NCI-H748 treated with DMSO at 0.1 percent for 48 hours (cell line): ENCODE measurements around the gene CCDC194.
A peak's percentile ranks its signal among the peaks of the same experiment; 100 is the strongest.

Experiments
- DNase-seq: peaks from one replicate; lab custom pipeline; 2025; lab: John Stamatoyannopoulos, UW

Gene CCDC194, protein sequence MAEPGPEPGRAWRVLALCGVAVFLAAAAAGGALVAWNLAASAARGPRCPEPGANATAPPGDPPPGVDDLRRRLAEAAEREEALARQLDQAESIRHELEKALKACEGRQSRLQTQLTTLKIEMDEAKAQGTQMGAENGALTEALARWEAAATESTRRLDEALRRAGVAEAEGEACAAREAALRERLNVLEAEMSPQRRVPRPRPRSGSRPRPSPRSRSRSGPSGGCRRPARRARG

DNA sequence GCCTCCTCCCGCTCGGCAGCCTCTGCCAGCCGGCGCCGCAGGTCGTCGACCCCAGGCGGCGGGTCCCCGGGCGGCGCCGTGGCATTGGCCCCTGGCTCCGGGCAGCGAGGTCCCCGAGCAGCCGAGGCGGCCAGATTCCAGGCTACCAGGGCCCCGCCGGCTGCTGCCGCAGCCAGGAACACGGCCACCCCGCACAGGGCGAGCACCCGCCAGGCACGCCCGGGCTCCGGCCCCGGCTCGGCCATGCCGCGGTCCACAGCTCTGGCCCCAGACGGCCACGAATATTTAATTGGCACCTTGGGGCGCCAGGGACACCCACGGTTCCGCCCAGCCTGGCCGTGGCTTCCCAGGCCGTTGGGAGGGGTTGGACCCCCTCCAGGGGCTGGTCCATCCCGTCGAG is at the start of gene CCDC194:
Gene CCDC194, minus strand, starts transcription at position 283 of the 400 bp plus-strand sequence. Its CDS starts 38 bp downstream, at position 245.
- no peak for DNase-seq

DNA sequence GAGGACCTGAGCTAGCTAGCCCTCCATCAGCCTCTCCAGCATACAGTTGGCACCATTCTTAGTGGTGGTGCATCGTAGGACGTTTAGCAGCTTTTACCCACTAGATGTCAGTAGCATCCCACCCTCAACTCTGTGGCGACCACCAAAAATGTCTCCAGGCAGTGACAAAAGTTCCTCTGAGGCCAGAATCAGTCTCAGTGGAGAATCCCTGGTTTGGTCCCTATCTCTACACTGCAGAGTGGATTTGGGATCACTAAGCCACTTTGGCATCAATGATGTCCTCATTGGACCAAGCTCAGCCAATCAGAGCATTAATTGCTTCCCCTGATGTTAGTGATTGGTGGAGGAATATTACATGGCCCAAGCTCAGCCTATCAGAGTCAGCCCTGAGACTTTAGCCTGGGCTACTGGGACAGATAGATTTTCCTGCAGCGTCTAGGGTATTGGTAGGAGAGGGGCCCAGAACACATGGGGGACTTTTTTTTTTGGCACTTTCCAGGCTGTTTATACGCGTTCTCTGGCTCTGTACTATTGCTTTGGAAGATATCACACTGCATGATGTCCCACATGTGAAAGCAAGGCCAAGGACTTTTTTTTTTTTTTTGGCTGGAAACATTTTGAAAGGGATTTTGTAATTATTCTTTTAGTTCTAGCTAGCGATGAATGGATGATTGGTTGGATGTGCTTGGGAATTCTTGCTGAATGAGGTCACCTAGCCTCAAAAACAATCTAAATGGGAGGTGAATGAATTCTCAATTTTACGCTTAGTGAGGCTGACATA is 47.4 kb upstream of the CCDC194 start:
- no peak for DNase-seq

DNA sequence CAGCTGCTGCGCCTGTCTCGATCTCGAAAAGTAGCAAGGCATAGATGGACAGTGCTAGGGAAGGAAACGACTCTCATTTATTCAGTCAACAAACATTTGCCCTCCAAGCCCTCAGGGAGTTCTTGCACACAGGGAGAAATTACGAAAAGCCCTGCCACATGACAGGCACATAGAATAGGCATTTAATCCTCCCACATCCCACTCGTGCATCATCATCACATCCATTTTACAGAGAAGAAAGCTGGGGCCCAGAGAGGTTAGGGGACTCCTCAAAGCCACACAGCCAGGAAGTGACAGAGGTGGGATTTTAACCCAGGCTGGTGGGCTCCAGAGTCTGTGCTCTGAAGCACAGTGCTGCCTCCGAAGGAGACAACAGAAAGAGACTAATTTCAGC is 42.9 kb upstream of the CCDC194 start:
- DNase-seq, result no peak

DNA sequence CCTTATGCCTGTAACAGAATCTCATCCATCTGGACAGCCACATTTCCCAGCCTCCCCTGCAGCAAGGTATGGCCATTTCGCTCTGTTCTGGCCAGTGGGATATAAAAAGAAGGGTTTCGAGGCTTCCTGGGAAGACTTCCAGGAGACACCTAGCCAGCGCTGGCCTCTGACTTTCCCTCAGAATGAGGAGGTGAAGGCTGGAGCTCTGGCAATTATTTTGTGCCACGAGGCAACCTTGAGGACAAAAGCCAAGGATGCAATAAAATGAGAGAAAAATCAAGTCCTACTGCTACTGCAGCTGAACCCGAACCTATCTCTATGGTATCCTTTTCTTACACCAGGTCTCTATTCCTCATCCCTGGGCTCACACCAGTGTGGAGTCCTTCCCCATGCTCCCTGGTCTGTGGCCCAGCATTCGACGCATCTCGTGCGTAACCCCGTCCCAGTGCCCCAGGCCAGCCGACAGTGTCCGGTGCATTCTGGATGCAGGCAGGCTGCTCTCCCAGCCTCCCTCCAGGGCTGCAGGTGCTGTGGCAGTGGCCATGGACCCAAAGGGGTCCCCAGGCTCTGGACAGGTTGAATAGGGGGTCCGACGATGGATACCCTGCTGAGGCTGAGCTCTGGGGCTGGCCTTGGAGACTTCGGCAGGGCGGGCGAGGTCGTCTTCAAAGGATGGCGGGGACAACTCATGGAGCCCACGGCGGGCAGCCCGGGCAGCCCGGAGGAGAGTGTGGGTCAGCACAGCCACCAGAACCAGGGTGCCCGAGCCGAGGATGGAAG is 42.3 kb upstream of the CCDC194 start:
- no peak for DNase-seq

DNA sequence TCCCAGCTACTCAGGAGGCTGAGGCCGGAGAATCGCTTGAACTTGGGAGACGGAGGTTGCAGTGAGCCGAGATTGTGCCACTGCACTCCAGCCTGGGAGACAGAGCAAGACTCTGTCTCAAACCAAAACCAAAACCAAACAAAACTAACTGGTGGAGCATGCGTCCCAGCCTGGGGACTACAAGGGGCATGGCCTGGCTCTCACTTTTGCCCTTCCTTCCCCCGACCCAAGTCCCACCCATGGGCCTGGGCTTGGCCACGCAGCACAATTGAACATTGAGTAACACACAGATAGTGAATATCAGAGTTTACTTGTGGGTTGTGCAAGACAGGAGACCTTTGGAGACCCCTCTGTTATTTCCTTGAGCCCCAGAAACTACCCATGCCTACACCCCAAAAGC is 41.2 kb upstream of the CCDC194 start:
- no peak for DNase-seq

DNA sequence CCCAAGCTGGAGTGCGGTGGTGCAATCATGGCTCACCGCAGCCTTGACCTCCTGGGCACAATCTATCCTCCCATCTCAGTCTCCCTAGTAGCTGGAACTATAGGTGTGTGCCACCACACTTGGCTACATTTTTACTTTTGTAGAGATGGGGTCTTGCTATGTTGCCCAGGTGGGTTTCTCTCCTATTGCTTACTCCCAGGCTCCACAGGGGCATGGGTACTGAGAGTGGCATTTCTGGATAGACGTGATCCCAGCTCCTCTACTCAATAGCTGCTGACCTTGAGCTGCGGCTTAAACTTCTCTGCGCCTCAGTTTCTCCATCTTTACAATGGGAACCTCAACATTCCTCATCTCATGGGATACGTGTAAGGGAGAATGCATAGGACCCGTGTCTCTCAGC is 37.4 kb upstream of the CCDC194 start:
- DNase-seq, result no peak

DNA sequence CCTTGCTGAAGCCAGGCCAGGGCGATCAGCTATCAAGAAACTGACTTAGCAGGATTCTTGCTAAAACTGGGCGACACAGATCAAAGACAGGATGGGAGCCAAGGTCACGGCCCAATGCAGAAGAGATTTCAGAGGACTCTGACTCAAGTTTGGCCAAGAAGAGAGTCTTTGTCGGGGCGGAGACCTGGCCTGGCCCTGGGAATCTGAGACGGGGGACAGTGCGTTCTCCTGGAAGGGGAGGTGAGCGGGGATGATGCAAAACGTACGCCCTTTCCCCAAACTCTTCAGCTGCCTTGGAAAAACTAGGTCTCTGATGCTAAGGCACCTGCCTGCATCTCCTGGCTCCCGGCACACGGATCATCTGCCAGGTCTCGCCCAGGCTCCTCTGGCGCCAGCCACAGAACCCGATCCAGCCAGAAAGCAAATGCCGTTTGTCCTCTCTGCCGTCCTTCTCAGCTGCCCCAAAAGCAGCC is 35.7 kb upstream of the CCDC194 start:
- no peak for DNase-seq

DNA sequence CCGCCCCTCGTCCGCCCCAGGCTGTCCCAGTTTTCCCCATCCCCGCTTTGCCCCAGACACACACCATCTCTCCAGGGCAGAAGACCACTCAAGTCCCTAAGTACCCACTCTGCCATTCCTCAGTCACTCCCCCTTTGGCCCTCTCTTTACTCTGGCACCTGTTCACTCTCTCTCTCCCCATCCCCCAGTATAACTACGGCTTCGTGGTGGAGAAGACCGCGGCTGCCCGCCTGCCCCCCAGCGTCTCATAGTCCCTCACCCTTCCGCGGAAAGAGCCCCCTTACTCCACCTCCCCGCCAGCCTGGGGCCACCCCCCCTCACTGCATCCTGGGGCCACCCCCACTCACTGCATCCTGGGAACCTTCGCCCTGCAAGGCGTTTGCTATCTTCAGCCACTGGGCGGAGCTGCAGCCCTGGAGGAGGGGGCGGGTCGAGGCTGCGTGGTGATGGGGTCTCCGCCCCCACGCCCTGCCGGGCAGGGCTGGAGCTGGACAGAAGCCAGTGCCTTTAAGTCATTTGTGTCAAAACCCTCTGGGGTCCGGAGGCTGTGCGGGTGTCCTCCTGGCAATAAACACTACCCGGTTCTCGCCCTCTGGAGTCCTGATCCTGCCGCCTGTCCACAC is 30.9 kb upstream of the CCDC194 start:
- DNase-seq, result peak; percentile 20

DNA sequence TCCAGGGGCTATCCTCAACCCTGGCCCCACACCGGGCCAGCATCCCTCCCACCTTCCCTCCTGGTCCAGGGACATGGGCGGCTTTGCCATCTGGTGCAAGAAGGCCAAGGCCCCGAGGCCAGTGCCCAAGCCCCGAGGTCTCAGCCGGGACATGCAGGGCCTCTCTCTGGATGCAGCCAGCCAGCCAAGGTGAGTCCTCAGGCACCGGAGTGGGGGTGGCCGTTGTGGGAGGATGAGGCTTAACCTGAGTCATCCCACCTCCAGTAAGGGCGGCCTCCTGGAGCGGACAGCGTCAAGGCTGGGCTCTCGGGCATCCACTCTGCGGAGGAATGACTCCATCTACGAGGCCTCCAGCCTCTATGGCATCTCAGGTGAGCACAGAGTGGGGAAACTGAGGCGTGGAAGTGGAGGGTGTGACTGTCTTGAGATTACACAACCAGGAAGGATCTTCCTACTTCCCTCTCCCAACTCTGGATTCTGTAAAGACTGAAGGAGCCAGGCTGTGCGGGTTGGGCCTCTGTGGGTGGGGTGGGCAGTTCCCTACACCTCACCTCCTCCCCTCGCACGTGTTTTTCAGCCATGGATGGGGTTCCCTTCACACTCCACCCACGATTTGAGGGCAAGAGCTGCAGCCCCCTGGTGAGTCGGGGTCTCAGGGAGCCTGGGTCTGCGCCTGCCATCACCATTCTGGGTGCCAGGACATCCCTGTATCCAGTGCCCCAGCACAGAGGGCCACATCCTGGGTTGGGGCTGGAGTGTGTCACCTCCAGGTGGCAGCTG is 29.6 kb upstream of the CCDC194 start:
- no peak for DNase-seq

DNA sequence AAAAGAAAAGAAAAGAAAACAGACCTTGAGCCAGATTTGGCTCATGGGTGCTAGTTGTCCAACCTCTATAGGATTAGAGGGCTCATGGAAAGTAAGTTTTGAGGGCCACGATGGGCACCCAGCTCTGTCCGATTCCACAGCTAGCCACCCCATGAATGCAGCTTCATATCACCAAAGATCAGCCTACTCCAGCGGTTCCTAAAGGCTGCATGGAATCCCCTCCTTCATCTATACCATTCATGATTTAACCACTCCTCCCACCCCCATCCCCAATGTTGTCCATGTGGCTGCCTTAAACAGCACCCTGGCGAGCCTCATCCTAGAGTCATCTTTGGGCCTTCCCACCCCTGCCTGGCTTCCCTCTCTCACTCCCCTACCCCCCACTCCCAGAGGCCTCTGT is 27.9 kb upstream of the CCDC194 start:
- no peak for DNase-seq

DNA sequence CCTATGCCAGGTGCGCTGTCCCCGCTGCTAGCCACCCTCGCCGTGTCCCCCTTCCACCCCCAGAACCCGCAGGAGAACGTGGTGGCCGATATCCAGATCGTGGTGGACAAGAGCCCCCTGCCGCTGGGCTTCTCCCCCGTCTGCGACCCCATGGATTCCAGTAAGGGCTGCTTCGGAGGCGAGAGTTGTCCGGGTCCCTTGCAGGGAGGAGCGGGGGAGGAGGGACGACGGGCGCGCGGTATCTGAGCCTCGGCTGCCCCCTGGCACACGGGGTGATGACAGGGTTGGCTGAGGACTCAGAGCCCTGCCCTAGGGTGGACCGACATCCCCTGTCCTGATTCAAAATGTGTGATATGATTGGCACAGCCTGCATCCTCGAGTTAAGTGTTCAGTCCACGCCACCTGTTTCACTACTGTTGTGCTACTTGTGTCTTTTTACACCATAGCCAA is 26.5 kb upstream of the CCDC194 start:
- no peak for DNase-seq

DNA sequence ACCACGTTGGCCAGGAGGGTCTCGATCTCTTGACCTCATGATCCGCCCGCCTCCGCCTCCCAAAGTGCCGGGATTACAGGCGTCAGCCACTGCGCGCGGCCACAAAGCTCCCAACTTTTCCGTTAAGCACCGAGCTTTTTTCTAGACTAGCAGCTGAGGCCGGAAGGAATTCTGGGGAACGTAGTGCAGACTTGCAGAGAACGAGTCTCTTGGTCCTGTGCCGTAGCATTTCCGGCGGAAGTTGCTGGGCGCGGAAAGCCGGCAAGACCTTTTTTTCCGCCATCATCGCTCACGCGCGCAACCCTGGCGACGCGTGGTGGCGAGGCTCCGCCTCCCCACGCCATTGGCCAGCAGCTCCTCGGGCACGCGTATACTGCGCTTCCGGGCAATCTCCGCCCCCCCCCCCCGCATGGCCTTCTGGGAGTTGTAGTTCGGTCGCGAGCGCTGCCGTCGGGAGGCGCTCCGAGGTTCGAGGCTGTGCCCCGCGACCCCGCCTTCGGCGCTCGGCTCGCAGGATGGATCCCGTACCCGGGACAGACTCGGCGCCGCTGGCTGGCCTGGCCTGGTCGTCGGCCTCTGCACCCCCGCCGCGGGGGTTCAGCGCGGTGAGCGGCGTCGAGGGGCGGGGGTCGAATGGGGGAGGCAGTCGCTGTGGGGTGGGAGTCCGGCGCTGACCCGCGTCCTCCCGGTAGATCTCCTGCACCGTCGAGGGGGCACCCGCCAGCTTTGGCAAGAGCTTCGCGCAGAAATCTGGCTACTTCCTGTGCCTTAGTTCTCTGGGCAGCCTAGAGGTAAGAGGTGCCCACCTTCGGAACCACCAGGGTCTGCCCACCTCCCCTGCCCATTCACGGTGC is 25.9 kb upstream of the CCDC194 start, which contains the start of gene MVB12A:
Gene MVB12A, plus strand, starts transcription at position 427 of the 854 bp plus-strand sequence. Its CDS starts 89 bp downstream, at position 516.
- DNase-seq, result peak; percentile 84

DNA sequence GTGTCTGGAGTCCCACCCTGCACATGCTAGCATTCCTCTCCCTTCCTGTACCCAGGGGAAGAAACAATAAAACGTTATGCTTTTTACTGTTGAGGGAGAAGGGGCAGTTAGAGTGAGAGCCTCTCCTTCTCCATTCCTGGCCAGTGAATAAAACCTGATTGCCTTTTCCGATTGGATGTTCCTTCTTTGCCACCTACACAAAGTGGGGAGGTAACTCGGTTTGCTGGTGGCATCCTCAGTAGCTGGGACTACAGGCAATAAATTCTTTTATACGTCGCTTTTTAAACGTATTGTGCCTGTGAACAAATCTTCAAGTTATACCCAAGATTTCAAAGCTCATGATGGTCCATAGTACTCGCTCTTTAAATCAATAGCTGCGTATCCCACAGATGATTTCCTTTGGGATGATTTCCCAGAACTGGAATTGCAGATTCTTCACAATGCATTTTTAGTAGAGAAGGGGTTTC is 25.2 kb upstream of the CCDC194 start:
- no peak for DNase-seq

DNA sequence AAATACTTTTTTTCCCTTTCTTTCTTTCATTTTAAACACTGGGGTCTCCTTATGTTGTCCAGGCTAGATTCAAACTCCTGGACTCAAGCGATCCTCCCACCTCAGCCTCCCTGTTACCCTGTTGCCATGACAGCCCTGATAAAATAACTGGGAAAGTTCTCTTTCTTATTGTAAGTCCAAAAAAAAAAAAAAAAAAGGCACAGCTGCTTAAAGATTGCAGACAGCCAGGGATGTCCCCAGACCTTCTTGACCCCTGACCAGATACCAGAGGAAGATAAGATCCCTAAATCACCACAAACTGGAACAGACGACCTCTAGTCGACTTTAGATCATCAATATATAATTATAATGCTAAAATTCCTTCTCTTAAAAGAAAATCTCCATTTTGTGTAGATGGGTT is 24.7 kb upstream of the CCDC194 start:
- DNase-seq, result no peak

DNA sequence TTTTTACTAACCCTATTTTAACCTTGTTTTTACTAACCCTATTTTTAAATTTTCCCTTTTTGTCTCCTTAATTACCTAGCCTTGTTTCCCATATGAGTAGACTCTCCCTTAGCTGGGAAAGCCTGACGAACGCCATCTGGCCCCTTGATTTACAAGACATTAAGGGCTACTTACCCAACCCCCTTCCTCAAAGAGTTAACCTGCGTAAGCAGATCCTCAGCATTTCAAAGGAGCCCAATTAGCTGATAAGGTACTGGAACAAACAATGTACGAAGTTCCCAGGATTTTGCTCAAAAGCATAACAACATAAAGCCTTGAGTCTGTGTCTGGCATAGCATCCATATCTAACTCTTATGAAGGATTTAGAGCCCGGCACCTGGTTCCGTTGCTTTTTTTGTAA is 21.1 kb upstream of the CCDC194 start:
- DNase-seq, result no peak

DNA sequence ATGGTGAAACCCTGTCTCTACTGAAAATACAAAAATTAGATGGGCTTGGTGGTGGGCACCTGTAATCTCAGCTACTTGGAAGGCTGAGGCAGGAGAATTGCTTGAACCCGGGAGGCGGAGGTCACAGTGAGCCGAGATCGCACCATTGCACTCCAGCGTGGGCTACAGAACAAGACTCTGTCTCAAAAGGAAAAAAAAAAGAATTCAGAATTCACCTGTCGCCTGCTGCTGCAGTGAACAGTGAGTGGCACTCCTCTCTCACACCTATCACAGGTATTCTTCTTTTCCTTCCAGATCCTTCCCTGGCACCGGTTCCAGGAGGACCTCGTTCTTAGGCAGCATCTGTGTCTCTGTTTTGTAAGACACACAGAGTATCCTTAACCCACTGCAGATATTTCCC is 20.1 kb upstream of the CCDC194 start:
- DNase-seq, result no peak

DNA sequence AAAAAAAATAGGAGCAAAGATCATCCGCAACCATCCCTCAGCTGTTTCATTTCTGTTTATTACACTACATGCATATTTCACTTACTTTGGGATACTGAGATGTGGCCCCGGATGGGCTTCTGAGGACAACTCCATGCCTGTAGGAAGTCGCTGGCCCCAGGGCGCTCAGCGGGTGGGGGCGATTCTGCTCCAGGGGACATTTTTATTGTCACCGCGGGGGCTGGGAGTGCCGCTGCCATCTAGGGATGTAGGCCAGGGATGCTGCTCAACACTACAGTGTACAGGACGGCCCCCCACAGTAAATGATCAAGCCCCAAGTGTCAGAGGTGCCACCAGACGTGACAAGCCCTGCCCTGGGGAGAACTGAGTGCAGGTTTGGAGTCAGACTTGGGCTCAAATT is 17.8 kb upstream of the CCDC194 start:
- DNase-seq, result no peak

DNA sequence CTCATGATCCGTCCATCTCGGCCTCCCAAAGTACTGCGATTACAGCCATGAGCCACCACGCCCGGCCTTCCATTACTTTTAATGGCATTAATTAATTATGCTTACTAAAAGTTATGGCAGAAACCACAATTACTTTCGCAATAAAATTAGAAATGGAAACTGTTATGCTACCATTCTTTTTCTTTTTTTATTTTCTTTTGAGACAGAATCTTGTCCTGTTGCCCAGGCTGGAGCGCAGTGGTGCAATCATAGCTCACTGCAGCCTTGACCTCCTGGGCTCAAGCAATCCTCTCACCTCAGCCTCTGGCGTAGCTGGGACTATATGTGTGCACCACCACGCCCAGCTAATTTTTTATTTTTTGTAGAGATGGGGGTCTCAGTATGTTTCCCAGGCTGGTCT is 16.0 kb upstream of the CCDC194 start:
- no peak for DNase-seq

DNA sequence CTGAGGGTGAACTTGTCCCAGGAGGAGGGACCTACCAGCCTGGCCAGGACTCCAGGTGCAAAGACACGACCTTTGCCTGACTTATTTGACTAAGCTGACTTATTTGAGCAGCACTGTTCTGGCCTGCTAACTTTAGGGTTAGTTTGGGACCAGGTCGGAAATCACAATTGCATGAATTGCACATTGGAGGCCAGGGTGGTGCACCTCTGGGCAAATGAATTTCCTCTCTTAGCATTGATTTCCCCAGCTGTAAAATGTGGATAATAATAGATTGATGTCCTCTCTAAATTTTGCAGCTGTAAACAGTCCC is 12.8 kb upstream of the CCDC194 start:
- DNase-seq, result no peak
